Thymus (tissue), 11 donors: Measurements from ENCODE around the gene ANKH. TPM values are rescaled to one million over a fixed set of nuclear protein-coding genes. Genes with fewer than 3 reads are reported as not detected.

ENCODE experiments used
- DNase-seq, 9 donors: peaks; one replicate each; pipeline ENCODE4 v3.0.0-alpha.2; 2013; ENCODE audit warnings: low spot score in 9 of 9, low read depth in 6 of 9, missing footprints in 1 of 9
- H3K27ac ChIP-seq, 2 donors: one replicate each; pipeline ENCODE4 v1.5.1; 2013; ENCODE audit warnings: control low read depth in 1 of 2, low read depth in 1 of 2, low read length in 1 of 2, mild to moderate bottlenecking in 1 of 2, moderate library complexity in 1 of 2
- H3K27me3 ChIP-seq, 2 donors: one replicate each; pipeline ENCODE4 v1.5.1; 2013; ENCODE audit warnings: low read length in 1 of 2; ENCODE audit not compliant: control insufficient read depth in 2 of 2, insufficient read depth in 1 of 2
- H3K36me3 ChIP-seq, 2 donors: one replicate each; pipeline ENCODE4 v1.5.1; 2013; ENCODE audit warnings: low read length in 1 of 2, mild to moderate bottlenecking in 1 of 2, moderate library complexity in 1 of 2; ENCODE audit not compliant: control insufficient read depth in 2 of 2, insufficient read depth in 2 of 2
- H3K4me1 ChIP-seq, 2 donors: one replicate each; pipeline ENCODE4 v1.5.1; 2013; ENCODE audit warnings: low read length in 2 of 2; ENCODE audit not compliant: control insufficient read depth in 2 of 2, insufficient read depth in 2 of 2
- H3K4me3 ChIP-seq, 2 donors: one replicate each; pipeline ENCODE4 v1.5.1; 2013; ENCODE audit warnings: low read length in 2 of 2, control low read depth in 1 of 2, mild to moderate bottlenecking in 1 of 2
- H3K9me3 ChIP-seq, 2 donors: one replicate each; pipeline ENCODE4 v1.5.1; 2013; ENCODE audit warnings: low read length in 1 of 2, mild to moderate bottlenecking in 1 of 2; ENCODE audit not compliant: control insufficient read depth in 2 of 2, insufficient read depth in 1 of 2
- WGBS: extraction: QIAGEN DNeasy Blood & Tissue Kit; methylation state at CpG from one replicate; pipeline ENCODE4 v1.1.7; 2013; 5-methylcytosine and 5-hydroxymethylcytosine counted together
- polyA plus RNA-seq: library from polyadenylated mRNA; stranded (reverse); fragments of 200-250 nt; gene quantifications from one replicate; pipeline ENCODE4 v1.2.3, GENCODE V29; 2013
- total RNA-seq: library from RNA; stranded (reverse); fragments of 120-200 nt; gene quantifications from one replicate; pipeline ENCODE4 v1.2.4, GENCODE V29; 2013
- donor health status: healthy.

Gene ANKH
- total and polyA plus RNA-seq, 2 donors = 17.3 to 29.8 TPM

GRCh38 chr5:14781106-14781505, 90.5 kb downstream of the ANKH start:
- 90% methylated on average over 5 of the region's 5 CpGs for WGBS
- H3K9me3 ChIP-seq = no peaks in the 10 kb centered on the region
- H3K27me3 ChIP-seq = no peaks in the 10 kb centered on the region
- no peak for DNase-seq
- H3K36me3 ChIP-seq = peaks cover 0 to 2% of the 10 kb centered on the region in 2 donors
- H3K4me3 ChIP-seq = no peak overlapping the region
- H3K27ac ChIP-seq = no peak overlapping the region
- peaks cover 2 to 4% of the 10 kb centered on the region in 2 donors for H3K4me1 ChIP-seq

GRCh38 chr5:14779975-14780374, 91.6 kb downstream of the ANKH start:
- 96% methylated on average over 9 of the region's 9 CpGs for WGBS
- Histone ChIP-seq H3K27ac (no peak overlapping the region), H3K27me3 (no peaks in the 10 kb centered on the region)

GRCh38 chr5:14778792-14779070, 92.8 kb downstream of the ANKH start:
- WGBS = 91% methylated on average over 4 of the region's 4 CpGs
- no peak overlapping the region for H3K4me3 ChIP-seq
- no peak for DNase-seq
- H3K9me3 ChIP-seq = no peaks in the 10 kb centered on the region
- H3K27ac ChIP-seq = no peak overlapping the region
- no peaks in the 10 kb centered on the region for H3K27me3 ChIP-seq
- H3K36me3 ChIP-seq = peaks cover 0 to 2% of the 10 kb centered on the region in 2 donors
- peaks cover 2 to 4% of the 10 kb centered on the region in 2 donors for H3K4me1 ChIP-seq

More at GRCh38 chr5:14779975-14780374, 91.6 kb downstream of the ANKH start:
- peaks cover 2 to 4% of the 10 kb centered on the region in 2 donors for H3K4me1 ChIP-seq
- H3K36me3 ChIP-seq = peaks cover 0 to 2% of the 10 kb centered on the region in 2 donors
- H3K4me3 ChIP-seq = no peak overlapping the region
- H3K9me3 ChIP-seq = no peaks in the 10 kb centered on the region
- DNase-seq = no peak

- peaks cover 0 to 2% of the 10 kb centered on the region in 2 donors for H3K36me3 ChIP-seq
- no peaks in the 10 kb centered on the region for H3K9me3 ChIP-seq
- no peak overlapping the region for H3K27ac ChIP-seq
- no peak for DNase-seq
- H3K4me3 ChIP-seq = no peak overlapping the region
- 95% methylated on average over 11 of the region's 11 CpGs for WGBS
- peaks cover 2 to 4% of the 10 kb centered on the region in 2 donors for H3K4me1 ChIP-seq
- H3K27me3 ChIP-seq = no peaks in the 10 kb centered on the region
Observed at GRCh38 chr5:14777932-14778791, 93.4 kb downstream of the ANKH start.

GRCh38 chr5:14777187-14777586, 94.4 kb downstream of the ANKH start:
- Histone ChIP-seq H3K27ac (no peak overlapping the region), H3K4me1 (peaks cover 2 to 4% of the 10 kb centered on the region in 2 donors), H3K27me3 (no peaks in the 10 kb centered on the region), H3K36me3 (peaks cover 0 to 2% of the 10 kb centered on the region in 2 donors), H3K4me3 (no peak overlapping the region), H3K9me3 (no peaks in the 10 kb centered on the region)
- WGBS = 97% methylated on average over 6 of the region's 6 CpGs
- no peak for DNase-seq

- Histone ChIP-seq H3K27me3 (no peaks in the 10 kb centered on the region), H3K36me3 (peaks cover 0 to 2% of the 10 kb centered on the region in 2 donors), H3K4me3 (no peak overlapping the region), H3K4me1 (peaks cover 2 to 4% of the 10 kb centered on the region in 2 donors), H3K27ac (no peak overlapping the region), H3K9me3 (no peaks in the 10 kb centered on the region)
- 87% methylated on average over 5 of the region's 5 CpGs for WGBS
- DNase-seq = no peak
Observed at GRCh38 chr5:14776602-14777001, 95.0 kb downstream of the ANKH start.

GRCh38 chr5:14775857-14776256, 95.7 kb downstream of the ANKH start:
- Histone ChIP-seq H3K27ac (no peak overlapping the region), H3K4me3 (no peak overlapping the region), H3K27me3 (no peaks in the 10 kb centered on the region), H3K36me3 (no peaks in the 10 kb centered on the region), H3K9me3 (no peaks in the 10 kb centered on the region), H3K4me1 (peaks cover 0 to 2% of the 10 kb centered on the region in 2 donors)
- no peak for DNase-seq
- 95% methylated on average over 7 of the region's 7 CpGs for WGBS

- no peak for DNase-seq
- H3K27me3 ChIP-seq = no peaks in the 10 kb centered on the region
- no peaks in the 10 kb centered on the region for H3K36me3 ChIP-seq
- peaks cover 0 to 2% of the 10 kb centered on the region in 2 donors for H3K4me1 ChIP-seq
- H3K4me3 ChIP-seq = no peak overlapping the region
- no peak overlapping the region for H3K27ac ChIP-seq
- no peaks in the 10 kb centered on the region for H3K9me3 ChIP-seq
- WGBS = 97% methylated on average over 8 of the region's 8 CpGs
Observed at GRCh38 chr5:14773588-14773987, 98.0 kb downstream of the ANKH start.

GRCh38 chr5:14771972-14772371, 99.6 kb downstream of the ANKH start:
- no peak overlapping the region for H3K27ac ChIP-seq
- no peaks in the 10 kb centered on the region for H3K9me3 ChIP-seq
- no peaks in the 10 kb centered on the region for H3K27me3 ChIP-seq
- peaks cover 0 to 2% of the 10 kb centered on the region in 2 donors for H3K4me1 ChIP-seq
- no peak for DNase-seq
- H3K4me3 ChIP-seq = no peak overlapping the region
- WGBS = 95% methylated on average over 3 of the region's 3 CpGs
- no peaks in the 10 kb centered on the region for H3K36me3 ChIP-seq
